Fibroblast of villous mesenchyme (primary cell): ENCODE measurements around the gene TNRC6A. TPM values are rescaled to one million over a fixed set of nuclear protein-coding genes. Genes with fewer than 3 reads are reported as not detected.

ENCODE experiments used
- DNase-seq: peaks from one replicate; pipeline ENCODE4 v3.0.0-alpha.2; 2010; ENCODE audit warnings: low read depth
- H3K4me3 ChIP-seq: 2 replicates; pipeline ENCODE4 v1.5.1; 2011; ENCODE audit warnings: low read depth, mild to moderate bottlenecking, low read length
- CTCF ChIP-seq: IDR thresholded peaks from 2 replicates; pipeline ENCODE4 v1.5.1; 2012; ENCODE audit warnings: low read depth, mild to moderate bottlenecking, low read length; ENCODE audit not compliant: insufficient read depth
- total RNA-seq: library from RNA; depleted of rRNA; stranded (reverse); fragments of >200 nt; gene quantifications from 2 replicates; pipeline ENCODE4 v1.2.3, GENCODE V29; 2012

The TNRC6A gene
- total RNA-seq, 1 donor = 66.9 TPM

- no peak overlapping the region for H3K4me3 ChIP-seq
- no peak for TF ChIP-seq CTCF
- DNase-seq = no peak
Measured at GRCh38 chr16:24826817-24827566, 97.5 kb downstream of the TNRC6A start.

GRCh38 chr16:24829153-24829552, 99.7 kb downstream of the TNRC6A start:
- H3K4me3 ChIP-seq = no peak overlapping the region
- no peak for DNase-seq
- no peak for TF ChIP-seq CTCF

- no peak overlapping the region for H3K4me3 ChIP-seq
- no peak for DNase-seq
- TF ChIP-seq CTCF = no peak
Measured at GRCh38 chr16:24833352-24833751, 103.9 kb downstream of the TNRC6A start.

GRCh38 chr16:24834459-24835335, 105.2 kb downstream of the TNRC6A start:
- peak; percentile 77 for TF ChIP-seq CTCF
- no peak overlapping the region for H3K4me3 ChIP-seq
- DNase-seq = peak; percentile 36

GRCh38 chr16:24836836-24837235, 107.4 kb downstream of the TNRC6A start:
- H3K4me3 ChIP-seq = no peak overlapping the region
- DNase-seq = no peak
- TF ChIP-seq CTCF = no peak

- TF ChIP-seq CTCF = no peak
- DNase-seq = no peak
- H3K4me3 ChIP-seq = no peak overlapping the region
Measured at GRCh38 chr16:24837969-24838368, 108.5 kb downstream of the TNRC6A start.
